SK-N-DZ (cell line): ENCODE results near the gene ALK.

ENCODE experiments used
- DNase-seq: peaks from one replicate; pipeline ENCODE4 v3.0.0-alpha.2; 2015; ENCODE audit warnings: low spot score

Gene ALK

DNA sequence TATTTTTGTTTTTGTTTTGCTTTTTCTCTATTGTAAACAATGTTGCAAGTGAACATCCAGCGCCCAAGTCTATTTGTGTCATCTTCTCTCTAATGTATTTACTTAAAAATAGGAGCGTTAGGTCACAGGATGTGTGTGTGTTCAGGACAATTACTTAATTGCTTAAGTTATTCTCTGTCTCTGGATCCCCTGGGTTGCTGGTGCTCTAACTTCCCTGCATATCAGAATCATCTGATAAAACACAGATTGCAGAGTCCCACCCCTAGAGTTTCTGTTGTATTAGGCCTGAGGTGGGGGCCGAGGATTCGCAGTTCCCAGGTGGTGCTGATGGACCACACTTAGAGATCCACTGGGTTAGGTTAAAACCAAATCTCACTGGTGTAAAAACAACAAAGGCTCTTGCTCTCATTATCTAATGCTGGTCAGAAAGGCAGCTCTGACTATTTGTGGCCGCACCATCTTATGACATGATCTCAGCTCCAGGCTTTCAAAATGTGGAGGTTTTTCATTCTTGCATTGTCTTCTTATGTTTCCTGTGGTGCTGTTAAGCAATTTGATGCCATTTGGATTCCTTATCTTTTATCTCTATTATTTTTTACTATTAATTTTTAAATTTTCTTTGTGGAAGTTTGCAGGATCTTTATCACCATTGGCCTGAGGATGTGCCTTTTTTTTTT is 718.4 kb downstream of the ALK start:
- peak; percentile 26 for DNase-seq

DNA sequence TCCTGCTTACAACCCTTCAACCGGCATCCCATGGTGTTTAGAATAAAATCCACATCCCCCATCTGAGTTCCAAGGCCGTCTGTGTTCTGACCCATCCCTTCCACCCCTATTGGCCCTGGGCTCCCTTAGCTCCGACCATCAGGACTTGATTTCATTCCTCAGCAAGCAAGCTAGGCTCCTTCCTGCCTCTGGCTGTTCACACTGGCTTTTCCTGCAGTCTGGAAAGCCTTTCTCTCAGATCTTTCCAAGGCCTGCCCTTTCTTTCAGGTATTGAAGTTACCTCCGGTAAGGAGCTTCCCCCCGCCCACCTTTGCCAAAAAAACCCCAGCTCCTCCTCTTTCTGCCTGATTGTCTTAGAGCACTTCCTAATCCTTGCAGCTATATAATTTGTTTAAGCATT is 719.4 kb downstream of the ALK start:
- DNase-seq = no peak

DNA sequence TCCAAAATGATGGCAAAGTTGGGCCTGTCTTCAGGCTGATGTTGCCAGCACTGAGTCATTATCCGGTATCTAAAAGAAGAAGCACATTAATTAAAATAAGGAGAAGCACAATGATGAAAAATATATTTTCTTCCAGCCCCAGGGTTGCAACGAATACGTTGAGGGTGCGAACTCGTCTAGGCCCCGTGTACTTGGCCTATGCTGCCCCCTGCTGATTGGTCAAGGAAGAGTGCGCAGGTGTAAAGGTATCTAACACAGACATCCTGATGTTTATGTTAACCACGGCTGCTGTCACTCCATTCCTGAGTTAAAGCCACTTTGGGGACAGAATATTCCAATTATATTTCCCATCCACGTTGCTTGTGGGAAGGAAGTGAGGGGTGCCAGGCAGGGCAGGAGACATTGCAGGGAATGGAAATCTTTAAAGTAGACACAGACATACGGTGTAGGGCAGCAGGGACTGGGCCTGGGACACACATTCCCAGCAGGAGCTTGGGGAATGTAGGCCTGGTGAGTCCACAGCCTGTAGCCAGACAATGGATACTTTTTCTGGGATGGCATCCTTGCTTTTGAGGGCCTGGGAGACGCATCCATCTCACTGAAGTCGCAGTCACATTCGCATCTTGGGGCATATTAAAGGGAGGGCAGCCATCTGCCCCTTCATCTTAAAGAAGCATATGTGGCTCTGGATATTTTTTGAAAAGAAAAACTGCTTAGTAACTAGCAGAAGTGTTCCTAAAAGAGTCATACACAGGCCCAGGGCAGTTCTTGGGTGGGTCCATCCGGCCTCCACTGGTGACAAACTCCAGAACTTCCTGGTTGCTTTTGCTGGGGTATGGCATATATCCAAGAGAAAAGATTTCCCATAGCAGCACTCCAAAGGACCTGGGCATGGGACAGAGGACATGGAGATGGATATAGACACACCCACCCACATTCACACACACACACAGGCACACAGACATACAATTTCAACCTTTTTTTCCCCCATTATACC is 724.3 kb downstream of the ALK start:
- peak; percentile 69 for DNase-seq

DNA sequence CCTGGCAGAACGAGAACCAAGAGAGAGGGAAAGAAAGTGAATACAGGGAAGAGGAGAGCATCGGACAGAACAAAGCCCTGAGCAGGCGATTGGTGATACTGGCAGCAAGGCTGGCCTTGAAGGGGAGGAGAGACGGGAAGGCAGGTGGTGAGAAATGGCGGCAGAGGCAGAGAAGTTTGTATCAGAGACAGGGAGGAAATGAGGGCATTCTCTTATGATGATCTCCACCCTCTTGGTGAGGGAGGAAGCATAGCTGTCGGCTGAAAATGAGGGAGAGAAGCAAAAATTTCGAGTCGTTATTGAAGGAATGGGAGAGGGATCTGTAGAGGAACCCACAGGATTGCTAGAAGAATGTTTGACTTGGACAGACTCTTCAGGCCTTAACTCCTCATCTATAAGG is 725.6 kb downstream of the ALK start:
- no peak for DNase-seq

DNA sequence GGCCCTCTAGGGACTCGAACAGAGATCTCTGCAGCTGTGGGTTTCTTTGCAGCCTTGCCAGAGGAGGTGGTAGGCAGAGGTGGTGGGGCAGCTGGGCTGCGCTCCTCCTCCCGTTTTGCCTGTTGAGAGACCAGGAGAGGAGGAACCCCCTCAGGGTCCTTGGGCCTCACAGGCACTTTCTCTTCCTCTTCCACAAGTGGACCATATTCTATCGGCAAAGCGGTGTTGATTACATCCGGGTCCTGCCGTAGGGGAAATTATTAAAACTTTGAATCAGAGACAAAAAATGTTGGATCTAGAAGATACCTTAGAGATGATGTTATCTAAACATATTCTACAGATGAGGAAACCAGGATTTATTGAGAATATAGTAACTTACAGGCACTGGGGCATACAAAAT is 727.7 kb downstream of the ALK start:
- no peak for DNase-seq

DNA sequence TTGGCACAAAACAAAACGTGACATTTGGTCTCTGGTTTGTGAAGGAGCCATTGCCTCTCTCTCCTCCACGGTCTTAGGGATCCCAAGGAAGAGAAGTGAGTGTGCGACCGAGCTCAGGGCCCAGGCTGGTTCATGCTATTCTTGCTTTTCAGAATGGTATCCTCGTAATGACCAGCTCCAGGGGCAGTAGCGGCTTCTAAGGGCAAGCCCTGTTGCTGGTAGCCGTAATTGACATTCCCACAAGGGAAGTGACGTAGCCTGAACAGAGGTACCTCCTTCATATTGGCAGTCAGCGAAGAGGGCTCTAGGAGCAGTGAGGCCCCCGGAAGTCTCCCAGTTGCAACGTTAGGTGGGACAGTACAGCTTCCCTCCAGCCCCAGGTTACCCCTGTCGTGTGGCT is 728.3 kb downstream of the ALK start:
- DNase-seq = no peak

DNA sequence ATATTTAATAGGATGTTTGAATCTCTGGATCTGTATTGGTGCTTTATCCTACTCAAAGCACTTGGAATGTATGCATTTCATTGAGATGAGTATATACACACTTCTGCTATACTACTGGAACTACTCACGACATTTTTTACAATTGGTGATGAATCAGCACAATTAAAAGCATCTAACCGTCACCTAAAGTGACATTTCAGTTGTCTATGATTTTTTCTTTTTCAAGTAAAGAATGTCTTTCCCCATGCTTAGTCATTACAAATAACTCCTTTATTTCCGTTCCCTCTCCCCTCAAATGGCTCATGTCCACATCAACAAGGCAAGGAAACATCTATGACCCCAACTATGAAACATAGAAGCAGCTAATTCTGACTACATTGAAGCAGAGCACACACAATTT is 728.9 kb downstream of the ALK start:
- no peak for DNase-seq

DNA sequence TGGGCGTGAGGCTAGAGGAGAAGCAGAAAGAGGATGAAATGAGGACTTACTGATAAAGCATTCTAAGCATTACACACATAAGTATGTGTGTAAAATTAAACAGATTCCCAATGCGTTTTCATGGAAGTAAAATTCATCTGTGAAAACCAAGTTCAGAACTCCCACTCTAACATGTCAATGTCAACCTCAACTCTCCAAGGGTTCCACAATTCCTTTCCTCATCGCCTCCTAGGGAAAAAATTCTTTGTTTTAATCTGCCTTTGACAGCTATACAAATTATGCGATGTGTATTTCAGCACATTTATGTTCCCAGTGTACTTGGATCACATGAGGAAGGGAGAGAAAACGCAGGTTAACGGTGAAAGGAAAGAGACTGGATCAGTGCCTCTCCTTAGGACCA is 729.6 kb downstream of the ALK start:
- DNase-seq = no peak

DNA sequence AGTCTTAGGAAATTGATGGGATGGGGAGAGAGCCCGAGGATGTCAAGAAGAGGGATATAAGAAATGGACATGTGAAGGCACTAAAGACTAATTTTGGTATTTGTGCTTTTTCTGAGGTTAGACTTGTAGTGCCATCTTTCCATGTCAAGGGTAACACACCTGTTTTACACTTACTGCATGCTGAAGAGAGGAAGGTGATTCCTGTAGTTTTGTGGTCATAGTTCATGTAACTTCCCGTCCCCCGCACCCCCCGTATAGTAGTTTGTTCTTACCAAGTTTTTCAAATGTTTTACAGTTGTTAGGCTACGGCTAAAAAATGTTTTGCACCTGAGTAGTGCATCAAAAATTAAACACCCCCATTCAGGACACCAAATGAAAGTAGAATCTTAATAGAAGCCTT is 732.3 kb downstream of the ALK start:
- no peak for DNase-seq

DNA sequence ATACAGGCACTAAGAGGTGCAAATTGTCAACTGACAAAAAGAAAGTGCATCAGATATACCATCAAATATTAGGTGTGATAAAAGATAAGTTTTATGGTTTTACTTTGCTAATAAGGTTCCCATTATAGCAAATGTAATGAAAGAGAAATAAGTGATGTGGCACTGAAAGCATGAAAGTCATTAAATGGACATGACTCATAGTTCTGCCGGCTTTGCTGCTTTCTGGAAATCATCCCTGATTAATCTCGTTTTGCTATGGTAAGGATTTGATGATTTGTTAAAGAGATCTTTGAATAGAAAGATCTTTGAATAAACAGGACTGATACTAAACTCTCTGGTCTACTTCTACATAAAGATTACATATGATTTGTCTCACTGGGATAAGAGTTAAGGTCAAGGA is 733.5 kb downstream of the ALK start:
- no peak for DNase-seq

DNA sequence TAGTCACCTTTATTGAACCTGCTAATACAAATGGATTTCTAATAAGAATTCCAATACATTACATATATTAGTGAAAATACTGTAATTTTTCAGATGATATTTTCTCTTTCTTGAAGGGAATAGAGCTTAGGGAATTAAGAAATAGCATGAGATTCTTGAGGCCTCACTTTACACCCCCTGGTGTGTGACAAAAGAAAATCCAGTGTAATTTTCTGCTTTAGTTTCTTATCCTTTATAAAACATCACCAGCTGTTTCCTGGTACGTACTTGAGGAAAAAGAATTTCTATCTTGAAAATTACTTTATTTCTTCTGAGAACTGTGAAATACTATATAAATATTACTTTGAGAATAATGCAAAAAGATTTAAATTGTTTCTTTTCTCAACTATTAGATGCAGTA is 734.6 kb downstream of the ALK start:
- DNase-seq = no peak

DNA sequence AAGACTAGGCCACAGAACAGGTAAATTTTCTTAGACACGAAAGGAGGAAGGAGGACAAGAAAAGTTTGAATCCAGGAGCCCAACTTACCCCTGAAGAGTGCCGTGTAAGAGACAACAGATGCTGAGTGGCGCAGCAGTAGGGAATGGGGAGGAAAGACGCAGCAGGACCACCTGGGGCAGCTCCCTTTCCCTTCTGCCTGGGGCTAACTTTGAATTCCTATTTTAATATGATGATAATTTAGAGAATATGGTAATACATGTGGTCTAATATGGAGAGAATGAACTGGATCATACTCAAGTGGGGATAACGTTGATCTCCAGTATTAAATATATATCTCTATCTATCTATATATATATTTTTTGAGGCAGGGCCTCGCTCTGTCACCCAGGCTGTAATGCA is 736.9 kb downstream of the ALK start:
- DNase-seq = no peak

DNA sequence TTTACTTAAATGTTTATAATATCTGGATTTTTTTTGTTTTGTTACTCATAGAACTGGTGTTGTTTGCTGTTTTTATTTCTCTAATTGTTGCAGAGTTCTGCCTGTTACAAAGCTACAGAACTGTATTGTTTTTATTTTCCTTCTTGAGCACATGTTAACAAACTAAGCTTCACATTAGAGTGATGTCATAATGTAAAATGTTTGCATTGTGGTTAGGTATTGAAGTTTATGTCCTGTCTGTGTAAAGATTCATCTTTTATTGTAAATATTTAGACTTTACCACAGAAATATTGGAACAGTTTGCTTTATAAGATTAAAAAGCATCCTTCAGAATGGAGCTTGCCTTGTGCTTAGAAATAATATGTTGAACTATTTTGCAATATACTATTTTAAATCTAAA is 738.5 kb downstream of the ALK start:
- no peak for DNase-seq

DNA sequence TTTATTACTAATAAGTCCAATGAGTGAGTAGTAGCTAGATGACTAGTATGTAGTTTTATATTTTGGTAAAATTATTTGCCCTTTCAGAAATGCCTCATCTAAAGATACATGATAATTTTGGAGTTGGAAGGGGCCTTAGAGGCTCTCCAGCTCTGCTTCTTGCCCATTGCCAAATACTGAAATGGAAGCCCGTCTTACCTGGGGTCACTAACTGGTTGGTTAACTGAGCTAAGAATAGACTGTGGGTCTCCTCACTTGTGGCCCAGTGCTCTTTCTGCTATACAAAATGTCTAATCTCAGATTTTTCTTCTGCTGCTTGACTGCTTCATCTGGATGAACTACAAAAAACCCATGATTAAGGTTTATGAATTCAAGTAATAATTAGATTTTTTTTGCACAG is 739.1 kb downstream of the ALK start:
- DNase-seq = no peak

DNA sequence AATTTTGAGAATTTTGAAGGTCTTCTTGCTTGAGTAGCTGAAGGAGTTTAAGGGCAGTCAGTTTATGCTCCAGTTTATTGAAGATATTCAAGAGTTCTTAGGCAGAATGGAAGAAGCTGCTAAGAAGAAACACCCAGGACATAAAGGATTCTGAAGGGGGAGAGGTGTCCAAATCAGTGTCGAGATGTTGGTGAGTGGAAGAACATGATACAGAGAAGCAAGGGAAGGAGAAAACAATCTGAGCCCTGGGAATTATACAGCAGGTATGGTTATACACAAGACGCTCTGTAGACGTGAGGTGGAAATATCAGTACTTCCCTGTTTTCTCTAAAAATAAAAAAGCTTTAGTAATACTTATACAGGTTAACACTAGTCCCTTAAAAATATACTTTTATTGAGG is 746.0 kb downstream of the ALK start:
- DNase-seq = no peak

DNA sequence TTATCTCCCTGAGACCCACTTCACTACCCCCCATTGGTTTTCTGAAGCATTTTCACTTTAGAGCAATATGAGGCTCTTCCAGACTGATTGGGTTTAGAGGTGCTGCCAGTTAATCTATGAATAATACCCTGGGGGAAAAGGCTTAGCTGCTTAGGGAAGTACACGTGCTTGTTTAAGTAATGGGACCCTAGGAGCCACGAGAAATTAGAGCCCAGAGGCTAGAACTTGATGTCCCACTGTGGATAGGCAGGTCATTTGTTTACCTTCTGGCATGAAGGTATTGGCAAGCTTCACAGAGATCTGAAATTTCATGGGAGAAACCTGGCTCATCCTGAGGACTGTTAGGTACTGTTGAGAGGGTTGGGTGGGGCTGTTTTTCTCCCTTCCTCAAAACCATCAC is 746.4 kb downstream of the ALK start:
- no peak for DNase-seq

DNA sequence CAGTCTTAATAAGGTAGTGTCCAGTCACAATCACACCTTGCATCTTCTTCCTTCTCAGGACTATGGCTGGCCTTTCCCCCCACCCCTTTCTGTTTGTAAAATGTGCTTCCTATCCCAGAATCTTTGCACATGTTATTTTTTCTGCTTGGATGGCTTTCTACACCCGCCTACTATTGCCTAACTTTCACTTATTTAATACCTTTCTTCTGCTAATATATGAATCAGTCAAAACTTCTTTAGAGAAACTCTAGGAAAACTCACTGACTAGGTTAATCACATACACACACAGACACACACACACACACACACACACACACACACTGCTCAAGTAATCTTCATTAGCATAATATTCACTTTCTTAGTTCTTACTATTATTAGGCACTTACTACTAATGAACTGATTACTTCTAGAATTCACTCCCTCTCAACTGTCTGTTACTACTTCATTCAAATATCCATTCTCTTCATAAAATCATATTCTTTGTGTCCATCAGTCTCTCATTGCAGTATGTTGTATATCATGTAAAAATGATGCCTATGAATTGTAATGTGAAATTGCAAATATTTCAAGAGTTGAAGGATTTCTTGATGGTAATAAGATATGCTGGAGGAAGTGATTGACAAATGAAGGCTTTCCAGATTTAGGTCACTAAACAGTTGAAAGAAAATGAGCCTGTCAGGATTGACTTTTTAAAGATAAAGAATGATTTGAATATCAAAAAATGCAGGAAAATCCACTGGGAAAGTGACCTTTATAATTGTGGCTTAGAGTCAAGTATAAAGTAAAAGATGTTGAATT is 754.9 kb downstream of the ALK start:
- no peak for DNase-seq

DNA sequence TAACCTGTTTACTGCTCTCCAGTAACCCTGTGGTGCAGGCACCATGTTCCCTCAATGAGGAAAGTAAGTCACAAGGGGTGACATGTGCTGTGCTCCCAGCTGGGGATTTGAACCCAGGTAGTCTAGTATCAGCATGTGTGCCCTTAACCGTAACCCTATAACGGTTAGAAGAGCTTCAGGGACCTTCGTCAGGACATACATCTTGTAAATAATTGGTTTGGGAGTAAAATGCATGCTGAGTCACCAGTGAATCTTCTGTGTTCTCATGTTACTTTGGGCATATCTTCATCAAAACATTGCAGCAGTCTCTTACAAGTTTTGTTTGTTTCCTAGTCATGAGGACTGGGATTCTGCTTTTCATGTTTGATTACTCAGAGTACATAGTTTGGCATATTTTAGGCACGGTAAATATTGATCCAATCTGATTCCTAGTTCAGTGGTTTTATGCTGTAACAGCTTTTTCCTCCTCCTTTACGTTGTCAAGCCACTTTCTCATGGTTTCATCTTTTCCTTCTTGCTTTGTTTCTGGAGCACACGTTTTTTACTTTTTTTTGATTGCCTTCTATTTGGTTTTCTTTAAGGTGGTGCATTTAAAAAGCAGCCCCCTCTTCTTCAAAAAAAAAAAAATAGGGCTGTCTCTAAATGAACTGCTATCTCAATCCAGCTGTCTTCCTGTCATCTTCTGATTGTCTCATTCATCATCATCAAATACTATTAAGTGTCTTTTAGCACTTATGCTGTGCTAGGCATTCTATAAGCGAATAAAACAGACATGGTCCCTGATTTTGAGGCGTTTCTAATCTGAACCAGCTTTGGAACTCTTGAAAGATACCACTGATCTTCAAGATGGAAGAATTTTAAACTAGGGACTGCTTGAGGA is 755.8 kb downstream of the ALK start:
- DNase-seq = peak; percentile 40

DNA sequence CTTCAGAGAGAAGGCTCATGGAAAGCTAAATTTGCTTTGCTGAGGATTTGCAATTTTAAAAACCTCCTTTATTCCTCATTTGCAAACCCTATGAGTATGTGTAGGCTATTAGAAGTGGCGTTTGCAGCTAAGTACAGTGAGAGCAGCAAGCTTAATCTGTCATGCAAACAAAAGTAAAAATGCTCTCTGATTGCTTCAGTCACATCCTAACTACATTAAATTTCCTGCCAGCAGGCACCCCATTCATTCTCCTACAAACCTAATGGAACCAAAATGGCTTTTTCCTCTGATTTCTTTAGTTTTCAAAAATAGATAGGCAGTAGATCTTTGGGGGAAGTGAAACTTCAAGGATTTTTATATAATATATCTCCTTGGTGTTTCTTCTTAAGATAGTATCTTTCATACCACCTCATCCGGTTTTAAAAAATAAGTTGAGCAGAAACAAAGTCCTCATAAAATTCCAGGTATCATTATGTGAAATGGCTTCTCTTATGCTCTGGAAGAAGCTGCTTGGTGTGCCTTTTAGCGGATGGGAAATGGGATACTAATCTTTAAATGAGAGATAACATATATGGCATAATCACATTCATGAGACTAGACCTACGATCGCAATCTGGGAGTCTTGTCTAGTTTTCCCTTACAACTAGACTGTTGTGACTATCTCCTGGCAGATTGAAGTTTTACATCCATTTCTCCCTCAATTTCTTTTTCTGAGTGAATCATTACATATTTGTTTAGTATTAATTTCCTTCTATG is 757.1 kb downstream of the ALK start:
- DNase-seq = peak; percentile 51

DNA sequence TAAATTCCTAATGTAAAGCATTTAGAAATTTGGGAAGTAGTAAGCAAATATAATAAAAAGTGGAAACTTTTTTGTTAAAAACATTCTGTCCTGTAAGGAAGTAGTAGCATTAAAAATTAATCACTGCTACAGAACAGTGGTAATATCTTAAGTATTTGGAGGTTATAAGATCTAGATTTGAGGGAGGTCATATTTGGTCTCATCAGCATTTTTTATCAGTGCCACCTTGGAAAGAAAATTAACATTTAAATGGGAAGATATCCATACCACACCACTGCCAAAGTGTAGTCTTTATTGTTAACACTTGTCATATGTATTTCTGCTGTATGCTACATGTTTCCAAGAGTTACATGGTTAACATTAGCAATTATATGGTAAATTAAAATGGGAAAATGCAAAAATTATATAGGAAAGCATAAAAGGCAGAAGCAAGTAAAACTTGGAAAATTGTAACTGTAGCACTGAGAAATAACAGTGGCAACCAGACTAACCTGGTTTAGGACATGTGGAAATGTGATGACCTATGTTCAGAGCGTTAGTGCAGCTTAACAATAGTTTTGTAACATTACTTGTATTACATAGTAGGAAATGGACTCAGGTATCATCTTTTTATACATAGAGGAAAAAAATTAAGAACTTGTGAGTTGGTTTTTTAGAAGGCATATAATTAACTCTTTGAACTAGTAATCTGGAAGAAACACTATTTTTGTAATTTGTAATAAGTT is 759.0 kb downstream of the ALK start:
- DNase-seq = no peak
